Choroid plexus epithelial cell (primary cell): ENCODE results near the gene LOX.

Experiments used
- DNase-seq: peaks from one replicate; pipeline ENCODE4 v3.0.0-alpha.2; 2010; ENCODE audit warnings: low read depth
- H3K4me3 ChIP-seq: 2 replicates; pipeline ENCODE4 v1.5.1; 2011; ENCODE audit warnings: low read depth, mild to moderate bottlenecking, control low read depth, low read length, moderate library complexity
- CTCF ChIP-seq: conservative IDR thresholded peaks from 2 replicates; pipeline ENCODE4 v1.5.1; 2011; ENCODE audit warnings: low read depth, mild to moderate bottlenecking, control low read depth, inconsistent platforms, low read length, moderate library complexity

The LOX gene

GRCh38 chr5:122120957-122121356 is 42.9 kb upstream of the LOX start:
- no peak for DNase-seq
- TF ChIP-seq CTCF: no peak
- H3K4me3 ChIP-seq: no peak overlapping the region

- TF ChIP-seq CTCF: no peak
- no peak for DNase-seq
- H3K4me3 ChIP-seq: no peak overlapping the region
Measured at GRCh38 chr5:122120493-122120892, 42.4 kb upstream of the LOX start.

- no peak for TF ChIP-seq CTCF
- no peak for DNase-seq
- H3K4me3 ChIP-seq: no peak overlapping the region
Measured at GRCh38 chr5:122119205-122119604, 41.1 kb upstream of the LOX start.

- TF ChIP-seq CTCF: no peak
- DNase-seq: no peak
- H3K4me3 ChIP-seq: no peak overlapping the region
Measured at GRCh38 chr5:122118356-122118948, 40.4 kb upstream of the LOX start.

- no peak overlapping the region for H3K4me3 ChIP-seq
- TF ChIP-seq CTCF: no peak
- DNase-seq: no peak
Measured at GRCh38 chr5:122114501-122114900, 36.4 kb upstream of the LOX start.

GRCh38 chr5:122112733-122113558 is 34.9 kb upstream of the LOX start:
- DNase-seq: no peak
- no peak overlapping the region for H3K4me3 ChIP-seq
- no peak for TF ChIP-seq CTCF

GRCh38 chr5:122112063-122112462 is 34.0 kb upstream of the LOX start:
- no peak for TF ChIP-seq CTCF
- no peak overlapping the region for H3K4me3 ChIP-seq
- no peak for DNase-seq
